HepG2 (cell line): ENCODE results near the gene GADD45GIP1. TPM values are rescaled to one million over a fixed set of nuclear protein-coding genes. Genes with fewer than 3 reads are reported as not detected.

Source experiments
- GTF3A ChIP-seq: sonication (generic); formaldehyde crosslinking; conservative IDR thresholded peaks from 2 replicates; pipeline ENCODE4 v1.4.0; 2020; ENCODE audit warnings: mild to moderate bottlenecking, missing genetic modification reagents
- KDM6A ChIP-seq: IDR thresholded peaks from 2 replicates; pipeline ENCODE4 v1.6.1; 2016; ENCODE audit warnings: low read depth
- NFYC ChIP-seq: IDR thresholded peaks from 2 replicates; pipeline ENCODE4 v1.6.1; 2016; ENCODE audit warnings: missing genetic modification reagents, missing compliant biosample characterization
- NR3C1 ChIP-seq: sonication (generic); formaldehyde crosslinking; IDR thresholded peaks from 2 replicates; pipeline ENCODE4 v1.4.0; 2020; ENCODE audit warnings: missing genetic modification reagents
- SIX1 ChIP-seq: sonication (generic); formaldehyde crosslinking; IDR thresholded peaks from 2 replicates; pipeline ENCODE4 v1.4.0; 2020; ENCODE audit warnings: missing genetic modification reagents, borderline replicate concordance
- TBX3 ChIP-seq: fragments of 450-650 bp; IDR thresholded peaks from 2 replicates; pipeline ENCODE4 v1.6.1; 2017; ENCODE audit warnings: antibody characterized with exemption, mild to moderate bottlenecking, inconsistent platforms, borderline replicate concordance
- ZNF235 ChIP-seq: sonication (generic); formaldehyde crosslinking; IDR thresholded peaks from 2 replicates; pipeline ENCODE4 v1.8.1; 2023; ENCODE audit warnings: mild to moderate bottlenecking, missing genetic modification reagents, borderline replicate concordance
- ZNF281 ChIP-seq: sonication (generic); formaldehyde crosslinking; IDR thresholded peaks from 2 replicates; pipeline ENCODE4 v1.4.0; 2020; ENCODE audit warnings: missing genetic modification reagents, borderline replicate concordance
- ZNF337 ChIP-seq: sonication (generic); formaldehyde crosslinking; IDR thresholded peaks from 2 replicates; pipeline ENCODE4 v1.5.1; 2020; ENCODE audit warnings: missing genetic modification reagents, low read depth, mild to moderate bottlenecking, borderline replicate concordance
- ZNF44 ChIP-seq: sonication (generic); formaldehyde crosslinking; IDR thresholded peaks from 2 replicates; pipeline ENCODE4 v1.5.1; 2020; ENCODE audit warnings: mild to moderate bottlenecking, missing genetic modification reagents
- ZNF446 ChIP-seq: sonication (generic); formaldehyde crosslinking; IDR thresholded peaks from 2 replicates; pipeline ENCODE4 v1.5.0; 2020; ENCODE audit warnings: mild to moderate bottlenecking, missing genetic modification reagents
- ZNF614 ChIP-seq: IDR thresholded peaks from 2 replicates; pipeline ENCODE4 v1.6.1; 2018; ENCODE audit warnings: missing biosample characterization, missing genetic modification reagents, inconsistent platforms, borderline replicate concordance
- ZNF7 ChIP-seq: IDR thresholded peaks from 2 replicates; pipeline ENCODE4 v1.6.1; 2016; ENCODE audit warnings: missing biosample characterization, missing genetic modification reagents
- ZSCAN20 ChIP-seq: sonication (generic); formaldehyde crosslinking; IDR thresholded peaks from 2 replicates; pipeline ENCODE4 v1.4.0; 2020; ENCODE audit warnings: missing genetic modification reagents, mild to moderate bottlenecking, borderline replicate concordance
- polyA plus RNA-seq, 8 experiments: library from polyadenylated mRNA; depleted of rRNA in 3 of 8; stranded (reverse) in 7 of 8; unstranded in 1 of 8; fragments of >200 nt; fragmentation: Illumina TruSeq in 4 of 8; extraction: Trizol in 4 of 8; gene quantifications; 2 replicates each; pipeline versions ENCODE4 v1.2.1 to v1.2.3, GENCODE V29; 2011 to 2016; ENCODE audit warnings: low read depth in 4 of 8, missing spikeins in 1 of 8, mixed read lengths in 1 of 8; ENCODE audit not compliant: insufficient read depth in 1 of 8
- total RNA-seq, 5 experiments: library from RNA; depleted of rRNA; stranded (reverse); fragments of >200 nt; fragmentation: Illumina TruSeq; extraction: Trizol; gene quantifications; 2 replicates each; pipeline ENCODE4 v1.2.3, GENCODE V29; 2016; ENCODE audit warnings: low read depth in 1 of 5
- TF ChIP-seq, protein P1 (sequence below): sonication (generic); formaldehyde crosslinking; IDR thresholded peaks from 2 replicates; pipeline ENCODE4 v1.9.0; 2021; ENCODE audit warnings: missing genetic modification reagents, mild to moderate bottlenecking, borderline replicate concordance
- TF ChIP-seq, protein P2 (sequence below): sonication (generic); formaldehyde crosslinking; IDR thresholded peaks from 2 replicates; pipeline ENCODE4 v1.8.1; 2023; ENCODE audit warnings: mild to moderate bottlenecking, missing genetic modification reagents
- TF ChIP-seq, protein P3 (sequence below): IDR thresholded peaks from 2 replicates; pipeline ENCODE4 v1.6.1; 2016; ENCODE audit warnings: low read depth, control low read depth
- TF ChIP-seq, protein P4 (sequence below): sonication (generic); formaldehyde crosslinking; conservative IDR thresholded peaks from 2 replicates; pipeline ENCODE4 v1.4.0; 2020; ENCODE audit warnings: mild to moderate bottlenecking, missing genetic modification reagents, moderate library complexity

Gene GADD45GIP1
- total and polyA plus RNA-seq, 2 of the 13 experiments (the other 11 are each of a cell fraction or from before 2014, with no cell fraction given) = 24.6 to 30.7 TPM

DNA sequence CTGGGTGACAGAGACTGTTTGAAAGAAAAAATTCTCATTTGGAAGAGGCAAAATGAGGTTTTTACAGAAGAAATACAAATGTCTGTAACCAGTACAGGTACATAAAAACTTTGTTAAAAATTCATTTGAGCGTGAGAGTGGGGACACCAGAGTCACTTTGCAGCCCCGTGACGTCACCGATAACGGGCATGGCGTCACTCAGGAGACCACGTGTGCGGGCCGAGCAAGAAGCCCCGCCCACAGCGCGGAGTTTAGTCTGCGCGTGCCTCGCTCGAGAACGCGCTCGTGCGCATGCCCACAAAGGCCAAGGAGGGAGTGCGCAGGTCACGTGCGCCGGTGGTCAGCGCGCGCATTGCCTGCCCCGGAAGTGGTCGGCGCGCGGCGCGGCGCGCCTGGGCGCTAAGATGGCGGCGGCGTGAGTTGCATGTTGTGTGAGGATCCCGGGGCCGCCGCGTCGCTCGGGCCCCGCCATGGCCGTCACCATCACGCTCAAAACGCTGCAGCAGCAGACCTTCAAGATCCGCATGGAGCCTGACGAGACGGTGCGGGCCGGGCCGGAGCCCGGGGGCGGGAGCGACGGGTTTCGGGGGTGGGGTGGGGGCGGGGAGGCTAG, 11.4 kb downstream of the GADD45GIP1 start, which contains the start of gene RAD23A (continued):
- 0 out of 2 replicates have a peak, but pooled peaks have one; percentile 11 for TF ChIP-seq GTF3A (CRISPR knock-in tag)
- TF ChIP-seq, protein P1, sequence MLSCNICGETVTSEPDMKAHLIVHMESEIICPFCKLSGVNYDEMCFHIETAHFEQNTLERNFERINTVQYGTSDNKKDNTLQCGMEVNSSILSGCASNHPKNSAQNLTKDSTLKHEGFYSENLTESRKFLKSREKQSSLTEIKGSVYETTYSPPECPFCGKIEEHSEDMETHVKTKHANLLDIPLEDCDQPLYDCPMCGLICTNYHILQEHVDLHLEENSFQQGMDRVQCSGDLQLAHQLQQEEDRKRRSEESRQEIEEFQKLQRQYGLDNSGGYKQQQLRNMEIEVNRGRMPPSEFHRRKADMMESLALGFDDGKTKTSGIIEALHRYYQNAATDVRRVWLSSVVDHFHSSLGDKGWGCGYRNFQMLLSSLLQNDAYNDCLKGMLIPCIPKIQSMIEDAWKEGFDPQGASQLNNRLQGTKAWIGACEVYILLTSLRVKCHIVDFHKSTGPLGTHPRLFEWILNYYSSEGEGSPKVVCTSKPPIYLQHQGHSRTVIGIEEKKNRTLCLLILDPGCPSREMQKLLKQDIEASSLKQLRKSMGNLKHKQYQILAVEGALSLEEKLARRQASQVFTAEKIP (CRISPR knock-in tag) = no peak
- TF ChIP-seq, protein P2, sequence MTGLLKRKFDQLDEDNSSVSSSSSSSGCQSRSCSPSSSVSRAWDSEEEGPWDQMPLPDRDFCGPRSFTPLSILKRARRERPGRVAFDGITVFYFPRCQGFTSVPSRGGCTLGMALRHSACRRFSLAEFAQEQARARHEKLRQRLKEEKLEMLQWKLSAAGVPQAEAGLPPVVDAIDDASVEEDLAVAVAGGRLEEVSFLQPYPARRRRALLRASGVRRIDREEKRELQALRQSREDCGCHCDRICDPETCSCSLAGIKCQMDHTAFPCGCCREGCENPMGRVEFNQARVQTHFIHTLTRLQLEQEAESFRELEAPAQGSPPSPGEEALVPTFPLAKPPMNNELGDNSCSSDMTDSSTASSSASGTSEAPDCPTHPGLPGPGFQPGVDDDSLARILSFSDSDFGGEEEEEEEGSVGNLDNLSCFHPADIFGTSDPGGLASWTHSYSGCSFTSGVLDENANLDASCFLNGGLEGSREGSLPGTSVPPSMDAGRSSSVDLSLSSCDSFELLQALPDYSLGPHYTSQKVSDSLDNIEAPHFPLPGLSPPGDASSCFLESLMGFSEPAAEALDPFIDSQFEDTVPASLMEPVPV (CRISPR knock-in tag) = no peak; the same call in 1 of the 2 replicates
- TF ChIP-seq ZNF281 (CRISPR knock-in tag) = peak; percentile 59
- TF ChIP-seq ZNF614 (CRISPR knock-in tag) = peak; percentile 70
- TF ChIP-seq ZSCAN20 (CRISPR knock-in tag) = no peak
- no peak for TF ChIP-seq TBX3
- TF ChIP-seq, protein P3, sequence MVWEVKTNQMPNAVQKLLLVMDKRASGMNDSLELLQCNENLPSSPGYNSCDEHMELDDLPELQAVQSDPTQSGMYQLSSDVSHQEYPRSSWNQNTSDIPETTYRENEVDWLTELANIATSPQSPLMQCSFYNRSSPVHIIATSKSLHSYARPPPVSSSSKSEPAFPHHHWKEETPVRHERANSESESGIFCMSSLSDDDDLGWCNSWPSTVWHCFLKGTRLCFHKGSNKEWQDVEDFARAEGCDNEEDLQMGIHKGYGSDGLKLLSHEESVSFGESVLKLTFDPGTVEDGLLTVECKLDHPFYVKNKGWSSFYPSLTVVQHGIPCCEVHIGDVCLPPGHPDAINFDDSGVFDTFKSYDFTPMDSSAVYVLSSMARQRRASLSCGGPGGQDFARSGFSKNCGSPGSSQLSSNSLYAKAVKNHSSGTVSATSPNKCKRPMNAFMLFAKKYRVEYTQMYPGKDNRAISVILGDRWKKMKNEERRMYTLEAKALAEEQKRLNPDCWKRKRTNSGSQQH (CRISPR knock-in tag) = peak; percentile 75; the same call in 1 of the 2 replicates
- peak; percentile 72; the same call in 1 of the 2 replicates for TF ChIP-seq ZNF44 (CRISPR knock-in tag)
- TF ChIP-seq NFYC (CRISPR knock-in tag) = peak; percentile 64; the same call in 1 of the 2 replicates
- no peak for TF ChIP-seq KDM6A (CRISPR knock-in tag)
- no peak for TF ChIP-seq ZNF235 (CRISPR knock-in tag)
- TF ChIP-seq ZNF337 (CRISPR knock-in tag) = no peak
- no peak for TF ChIP-seq ZNF7 (CRISPR knock-in tag)
- no peak for TF ChIP-seq NR3C1 (CRISPR knock-in tag)
- no peak for TF ChIP-seq SIX1 (CRISPR knock-in tag)
- no peak for TF ChIP-seq ZNF446 (CRISPR knock-in tag)
- TF ChIP-seq, protein P4, sequence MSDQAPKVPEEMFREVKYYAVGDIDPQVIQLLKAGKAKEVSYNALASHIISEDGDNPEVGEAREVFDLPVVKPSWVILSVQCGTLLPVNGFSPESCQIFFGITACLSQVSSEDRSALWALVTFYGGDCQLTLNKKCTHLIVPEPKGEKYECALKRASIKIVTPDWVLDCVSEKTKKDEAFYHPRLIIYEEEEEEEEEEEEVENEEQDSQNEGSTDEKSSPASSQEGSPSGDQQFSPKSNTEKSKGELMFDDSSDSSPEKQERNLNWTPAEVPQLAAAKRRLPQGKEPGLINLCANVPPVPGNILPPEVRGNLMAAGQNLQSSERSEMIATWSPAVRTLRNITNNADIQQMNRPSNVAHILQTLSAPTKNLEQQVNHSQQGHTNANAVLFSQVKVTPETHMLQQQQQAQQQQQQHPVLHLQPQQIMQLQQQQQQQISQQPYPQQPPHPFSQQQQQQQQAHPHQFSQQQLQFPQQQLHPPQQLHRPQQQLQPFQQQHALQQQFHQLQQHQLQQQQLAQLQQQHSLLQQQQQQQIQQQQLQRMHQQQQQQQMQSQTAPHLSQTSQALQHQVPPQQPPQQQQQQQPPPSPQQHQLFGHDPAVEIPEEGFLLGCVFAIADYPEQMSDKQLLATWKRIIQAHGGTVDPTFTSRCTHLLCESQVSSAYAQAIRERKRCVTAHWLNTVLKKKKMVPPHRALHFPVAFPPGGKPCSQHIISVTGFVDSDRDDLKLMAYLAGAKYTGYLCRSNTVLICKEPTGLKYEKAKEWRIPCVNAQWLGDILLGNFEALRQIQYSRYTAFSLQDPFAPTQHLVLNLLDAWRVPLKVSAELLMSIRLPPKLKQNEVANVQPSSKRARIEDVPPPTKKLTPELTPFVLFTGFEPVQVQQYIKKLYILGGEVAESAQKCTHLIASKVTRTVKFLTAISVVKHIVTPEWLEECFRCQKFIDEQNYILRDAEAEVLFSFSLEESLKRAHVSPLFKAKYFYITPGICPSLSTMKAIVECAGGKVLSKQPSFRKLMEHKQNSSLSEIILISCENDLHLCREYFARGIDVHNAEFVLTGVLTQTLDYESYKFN (CRISPR knock-in tag) = peak; percentile 32; the same call in 1 of the 2 replicates
